Left colon (tissue), 2 donors: Measurements from ENCODE around the gene GALNT7. TPM values are rescaled to one million over a fixed set of nuclear protein-coding genes. Genes with fewer than 3 reads are reported as not detected.
A peak's percentile ranks its signal among the peaks of the same experiment; 100 is the strongest.

Experiments used
- ATAC-seq: fragments of 200-7000 bp; cut with Tn5 transposase; one replicate; pipeline ENCODE4 v1.9.1; 2020; ENCODE audit warnings: mild to moderate bottlenecking, moderate library complexity
- DNase-seq, 2 donors: peaks; one replicate each; pipeline ENCODE4 v3.0.0-alpha.2; 2020
- intact Hi-C, 2 donors: fragments of 100-400 bp; cut with DNase I in 1 of 2; cut with micrococcal nuclease in 1 of 2; formaldehyde crosslinking; loops; one replicate each; pipeline versions ENCODE4 v1.11.2 to v1.14.0; 2022; cut with DNase I, micrococcal nuclease
- total RNA-seq, 2 donors: library from RNA; stranded (reverse); fragmentation: NEBNext Ultra II Directional; extraction: Animal tissue kit (Norgen Biotek cat#: 25700); gene quantifications; one replicate each; pipeline ENCODE4 v1.2.1, GENCODE V29; 2021
- donor health status: DM: no; HTN: no; CAD: no.
- donor health status: DM: yes; HTN: yes; CAD: no.

Gene GALNT7
- total RNA-seq, 2 donors from 2014 or later = 138 to 143 TPM

DNA sequence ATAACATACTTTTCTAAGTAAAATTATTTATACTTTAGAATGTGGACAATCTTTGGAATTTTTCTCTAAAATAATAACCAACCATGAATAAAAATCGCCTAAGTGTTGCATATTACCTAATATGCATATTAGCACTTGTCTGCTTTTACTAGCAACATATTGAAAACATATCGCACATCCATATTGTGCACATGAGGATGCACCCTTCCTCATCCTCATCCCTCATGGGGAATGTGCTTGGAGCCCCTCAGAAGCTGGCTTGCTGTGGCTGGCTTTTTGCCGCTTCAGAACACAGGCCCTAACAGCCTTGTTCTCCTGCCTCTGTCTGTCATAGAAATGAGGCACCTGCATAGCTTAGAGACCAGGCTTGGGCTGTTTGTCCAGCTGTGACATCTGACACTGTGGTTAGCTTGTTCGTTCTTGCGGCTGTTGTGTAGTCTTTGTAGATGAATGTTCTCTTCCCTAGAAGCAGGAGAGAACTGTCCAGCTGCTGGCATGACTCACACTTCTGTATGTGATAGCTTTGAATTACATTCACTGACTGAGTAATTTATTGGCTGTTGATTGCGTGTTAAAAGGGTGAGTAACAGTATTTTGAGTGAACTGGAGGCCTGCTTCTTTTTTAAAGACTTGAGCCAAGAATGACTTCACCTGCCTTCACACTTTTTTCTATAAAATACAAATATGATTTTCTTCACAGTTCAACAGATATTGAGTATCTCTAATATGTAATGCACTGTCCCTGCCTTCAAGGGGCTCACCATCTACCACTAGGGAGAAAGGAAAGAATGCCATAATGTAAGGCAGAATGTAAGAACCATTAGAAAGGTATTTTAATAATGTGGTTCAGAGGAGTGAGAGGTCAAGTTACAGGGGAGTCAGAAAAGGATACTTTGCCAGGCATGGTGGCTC lies 83.7 kb downstream of the GALNT7 start:
- intact Hi-C loops = no loop called here
- ATAC-seq = peak; percentile 96
- DNase-seq = peak; percentile 20 to 48

DNA sequence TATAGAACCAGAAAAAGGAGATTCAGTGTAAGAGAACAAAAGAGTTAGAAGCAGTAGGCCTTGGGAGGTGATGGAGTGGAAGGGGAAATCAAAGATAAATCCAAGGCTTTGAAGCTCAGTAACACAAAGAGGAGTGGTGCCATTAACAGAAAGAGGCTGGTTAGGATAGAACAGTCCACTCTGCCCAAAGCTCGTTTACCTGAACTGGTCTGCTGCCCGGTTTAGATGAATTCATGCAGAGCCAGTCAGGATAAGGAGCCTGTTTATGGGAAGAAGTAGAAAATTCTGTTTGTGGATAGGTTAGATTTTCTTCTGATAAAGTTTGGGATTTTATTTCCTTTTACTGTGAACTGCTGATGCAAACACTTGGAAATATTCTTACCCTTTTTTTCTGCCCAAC lies 85.0 kb downstream of the GALNT7 start:
- intact Hi-C loops = no loop called here
- no peak for ATAC-seq
- DNase-seq = no peak

DNA sequence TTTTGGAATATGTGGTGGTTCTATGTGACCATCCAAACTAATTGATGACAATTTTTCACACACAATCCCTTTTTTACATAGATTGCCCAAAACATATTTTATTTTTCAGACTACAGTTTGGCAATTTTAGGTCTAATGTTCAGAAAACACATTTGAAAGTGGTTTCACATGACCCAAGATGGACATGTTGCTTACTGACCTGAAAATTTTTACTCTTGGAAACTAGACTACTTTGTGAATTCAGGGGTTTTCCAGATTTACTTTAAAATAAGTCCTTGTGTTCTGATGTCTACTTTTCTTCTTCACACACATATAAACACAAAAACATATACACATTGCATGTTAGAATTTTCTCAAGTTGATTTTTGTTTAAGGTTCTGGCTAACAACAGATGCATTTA lies 86.0 kb downstream of the GALNT7 start:
- ATAC-seq = no peak
- intact Hi-C loops = loop anchor here in 1 of 2 donors (5.0 kb wide), 1 partner anchor 227 kb away; no protein-coding TSS in a partner anchor
- DNase-seq = no peak

DNA sequence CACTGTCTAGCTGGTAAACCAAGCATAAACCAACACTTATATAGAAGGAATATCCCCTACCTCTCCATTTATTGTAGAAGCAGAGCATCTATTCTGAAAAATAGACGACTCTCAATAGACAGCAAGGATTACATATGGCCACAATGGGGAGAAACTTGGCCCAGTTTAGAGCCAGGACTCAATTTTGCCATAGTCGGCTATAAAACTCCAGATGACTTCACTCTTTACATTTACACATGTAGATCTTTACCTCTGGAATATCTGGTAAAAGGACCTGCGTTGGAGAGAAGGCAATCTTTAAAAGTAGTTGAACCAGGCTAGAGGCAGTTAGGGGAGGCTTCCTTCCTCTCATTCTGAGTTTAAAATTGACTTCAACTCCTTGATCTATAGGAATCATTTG lies 88.2 kb downstream of the GALNT7 start:
- DNase-seq (no peak), ATAC-seq (no peak)
- intact Hi-C loops = loop anchor here in 1 of 2 donors (5.0 kb wide), 1 partner anchor 230 kb away; no protein-coding TSS in a partner anchor

DNA sequence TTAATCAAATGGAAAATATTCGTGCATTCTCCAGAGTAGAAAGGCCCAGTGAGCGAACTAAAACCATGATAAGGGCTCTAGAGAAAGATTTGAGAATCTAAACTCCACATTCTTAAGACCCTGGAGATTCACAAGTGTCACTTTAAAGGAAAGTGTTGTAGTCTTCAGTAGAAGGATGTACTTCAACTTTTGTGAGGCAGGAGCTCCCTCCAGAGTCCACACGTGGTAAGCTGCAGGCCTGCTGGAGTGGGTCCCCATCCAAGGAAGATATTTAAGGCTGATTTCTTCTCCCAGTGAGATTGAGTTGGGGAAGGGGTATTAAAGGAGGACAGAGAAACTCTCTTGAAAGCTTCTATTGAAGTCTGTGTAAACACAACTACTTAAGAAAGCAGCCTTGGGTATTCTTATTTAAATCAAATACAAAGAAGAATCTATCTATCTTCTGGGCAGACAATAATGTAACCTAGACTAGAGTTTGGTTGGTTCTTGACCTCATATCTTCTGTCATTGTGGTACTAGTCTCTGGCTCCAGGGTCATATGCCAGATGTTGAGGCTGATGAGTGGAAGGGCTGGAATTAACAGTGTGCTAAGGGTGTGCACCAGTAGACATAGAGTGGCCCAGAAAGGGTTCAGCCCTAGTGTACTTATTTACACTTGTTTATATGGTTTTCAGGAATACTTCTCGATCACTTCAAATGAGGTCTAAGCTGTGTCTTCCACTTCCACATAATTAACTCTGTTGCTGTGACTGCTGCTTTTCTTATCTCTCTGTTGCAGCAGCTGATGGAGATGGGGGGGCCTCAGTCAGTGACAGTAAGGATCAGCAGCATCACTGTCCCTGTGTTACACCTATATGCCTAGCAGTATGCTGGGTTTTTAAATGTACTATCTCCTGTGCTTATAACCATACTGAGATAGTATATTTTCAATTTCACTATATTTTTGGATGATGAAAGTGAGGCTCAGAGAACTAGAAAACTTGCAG lies 89.4 kb downstream of the GALNT7 start:
- peak; percentile 52 to 59 for DNase-seq
- peak; percentile 85 for ATAC-seq
- intact Hi-C loops = loop anchor here in 1 of 2 donors (5.0 kb wide), 1 partner anchor 231 kb away; no protein-coding TSS in a partner anchor

DNA sequence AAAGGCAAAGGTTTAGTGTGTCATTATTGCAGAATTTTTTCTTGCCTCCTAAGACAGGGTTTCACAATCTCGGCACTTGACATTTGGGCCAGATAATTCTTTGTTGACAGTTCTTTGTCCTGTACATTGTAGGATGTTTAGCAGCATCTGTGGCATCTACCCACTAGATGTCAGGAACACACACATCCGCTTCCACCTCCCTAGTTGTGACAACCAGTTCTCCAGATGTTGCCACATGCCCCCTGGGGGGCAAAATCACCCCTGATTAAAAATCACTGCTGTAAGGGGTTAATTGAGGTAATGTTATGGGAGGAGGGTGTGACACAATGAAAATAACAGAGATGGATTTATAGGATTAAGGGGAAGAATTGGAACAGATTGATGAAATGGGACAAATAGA lies 90.3 kb downstream of the GALNT7 start:
- intact Hi-C loops = loop anchor here in 1 of 2 donors (5.0 kb wide), 1 partner anchor 232 kb away; no protein-coding TSS in a partner anchor
- DNase-seq = no peak
- no peak for ATAC-seq

DNA sequence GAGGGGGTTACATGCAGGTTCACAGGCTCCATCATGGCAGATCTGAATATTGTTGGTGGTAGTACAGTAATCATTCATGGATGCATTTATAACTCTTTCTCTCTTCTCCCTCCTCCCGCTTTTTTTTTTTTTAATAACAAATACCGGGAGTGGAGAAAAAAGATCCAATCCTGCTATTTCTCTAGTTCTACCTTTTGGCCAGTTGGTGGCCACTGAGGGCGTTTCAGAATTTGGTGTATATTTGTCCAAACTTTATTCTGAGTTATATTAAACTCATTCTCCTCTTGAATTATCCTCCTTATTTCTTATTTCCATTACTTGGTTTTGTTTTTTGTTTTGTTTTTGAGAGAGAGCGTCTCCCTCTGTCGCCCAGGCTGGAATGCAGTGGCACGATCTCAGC lies 90.7 kb downstream of the GALNT7 start:
- DNase-seq (no peak), ATAC-seq (no peak)
- intact Hi-C loops = loop anchor here in 1 of 2 donors (5.0 kb wide), 1 partner anchor 232 kb away; no protein-coding TSS in a partner anchor

DNA sequence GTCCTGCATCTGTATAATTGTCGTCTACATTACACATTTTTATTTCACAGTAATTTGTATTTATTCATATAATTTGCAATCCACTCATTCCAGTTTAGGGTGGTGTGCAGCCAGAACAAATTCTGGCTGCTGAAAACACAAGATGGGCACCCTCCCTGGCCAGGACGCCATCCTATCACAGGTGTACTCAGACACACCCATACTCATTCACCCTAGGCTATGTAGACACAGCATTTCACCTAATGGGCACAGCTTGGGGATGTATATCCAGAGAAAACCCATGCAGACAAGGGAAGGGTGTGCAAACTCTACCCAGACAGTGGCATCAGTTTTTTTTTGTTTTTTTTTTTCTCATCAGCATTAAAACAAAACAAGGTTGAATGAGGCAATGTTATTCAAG lies 92.4 kb downstream of the GALNT7 start:
- ATAC-seq (peak; percentile 79), DNase-seq (no peak)
- intact Hi-C loops = no loop called here

DNA sequence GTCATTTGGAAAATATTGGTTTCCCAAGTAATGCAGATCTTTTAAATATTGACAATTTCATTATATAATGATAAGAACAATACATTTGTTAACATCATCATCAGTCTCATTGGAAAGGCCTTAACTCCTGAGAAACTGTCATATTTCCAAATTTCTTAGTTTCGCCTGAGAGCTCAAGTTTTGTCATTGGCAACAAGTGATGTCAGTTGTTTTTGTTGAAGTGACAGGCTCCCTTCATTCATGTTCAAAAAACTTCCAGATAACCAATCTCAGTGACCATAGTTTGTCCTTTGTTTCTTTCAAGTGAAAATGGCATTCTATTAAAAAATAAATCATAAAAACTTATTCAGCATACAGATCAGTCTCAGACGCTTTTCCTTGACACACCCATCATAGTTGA lies 93.8 kb downstream of the GALNT7 start:
- DNase-seq = no peak
- intact Hi-C loops = no loop called here
- no peak for ATAC-seq

DNA sequence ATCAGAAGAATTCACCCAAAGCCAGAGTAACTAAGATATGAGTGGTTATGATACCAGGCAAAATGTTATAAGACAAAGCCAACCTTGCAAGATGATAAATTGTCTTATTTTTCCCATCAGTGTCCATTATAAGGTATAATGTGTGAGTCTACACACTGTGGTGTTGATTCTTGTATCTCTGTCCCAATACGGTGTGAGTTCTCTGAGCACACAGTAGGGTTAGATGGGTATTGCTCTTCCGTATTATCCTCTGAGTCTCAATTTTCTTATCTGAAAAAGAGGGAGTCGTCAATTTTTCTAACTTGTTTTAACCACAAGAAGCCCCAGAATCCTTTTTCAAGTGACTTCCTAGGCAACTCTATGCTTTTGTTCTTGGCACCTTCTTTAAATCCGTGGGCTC lies 95.6 kb downstream of the GALNT7 start:
- ATAC-seq = no peak
- intact Hi-C loops = no loop called here

DNA sequence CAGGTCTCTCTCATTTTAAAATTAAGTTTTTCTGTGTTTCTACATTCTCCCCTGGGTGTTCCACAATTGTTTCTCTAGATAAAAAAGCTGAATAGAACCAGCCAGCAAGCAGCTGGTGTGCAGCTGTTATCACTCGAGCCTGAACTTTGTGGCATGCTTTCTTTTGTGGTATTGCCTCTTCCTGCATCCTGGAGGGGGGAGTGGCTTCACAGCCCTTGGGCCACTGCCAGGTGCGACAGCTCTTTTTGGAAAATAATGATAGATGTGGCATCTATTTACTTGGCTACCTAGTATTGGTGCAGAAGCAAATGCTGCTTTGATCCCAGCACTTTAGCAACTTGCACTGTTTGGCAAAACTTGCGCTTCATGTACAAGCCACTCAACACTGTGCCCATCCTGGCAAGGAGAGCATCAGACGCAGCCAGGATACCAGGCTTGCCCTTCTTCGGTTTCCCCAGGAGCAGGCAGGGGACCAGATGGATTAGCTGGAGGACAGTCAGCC lies 96.1 kb downstream of the GALNT7 start:
- intact Hi-C loops = no loop called here

More for the DNA sequence above, 95.6 kb downstream of the GALNT7 start:
- DNase-seq = no peak

DNA sequence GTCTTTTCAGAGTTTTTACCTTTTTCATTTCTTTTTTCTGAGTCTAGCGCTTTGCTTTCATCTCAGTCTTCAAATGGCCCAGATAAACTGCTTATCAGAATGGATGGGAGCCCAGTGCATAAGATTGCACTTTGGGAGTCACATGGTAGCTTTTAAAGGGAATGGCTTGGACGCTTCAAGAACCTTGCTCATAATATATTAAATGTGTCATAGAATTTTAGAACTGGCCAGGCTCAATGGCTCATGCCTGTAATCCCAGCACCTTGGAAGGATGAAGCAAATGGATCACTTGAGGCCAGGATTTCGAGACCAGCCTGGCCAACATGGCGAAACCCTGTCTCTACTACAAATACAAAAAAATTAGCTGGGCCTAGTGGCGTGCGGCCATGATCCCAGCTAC lies 97.1 kb downstream of the GALNT7 start:
- intact Hi-C loops = no loop called here
- DNase-seq (no peak), ATAC-seq (no peak)

More for the DNA sequence above, 96.1 kb downstream of the GALNT7 start:
- peak in 1 of 2 donors; percentile 63 for DNase-seq
- ATAC-seq = peak; percentile 67

DNA sequence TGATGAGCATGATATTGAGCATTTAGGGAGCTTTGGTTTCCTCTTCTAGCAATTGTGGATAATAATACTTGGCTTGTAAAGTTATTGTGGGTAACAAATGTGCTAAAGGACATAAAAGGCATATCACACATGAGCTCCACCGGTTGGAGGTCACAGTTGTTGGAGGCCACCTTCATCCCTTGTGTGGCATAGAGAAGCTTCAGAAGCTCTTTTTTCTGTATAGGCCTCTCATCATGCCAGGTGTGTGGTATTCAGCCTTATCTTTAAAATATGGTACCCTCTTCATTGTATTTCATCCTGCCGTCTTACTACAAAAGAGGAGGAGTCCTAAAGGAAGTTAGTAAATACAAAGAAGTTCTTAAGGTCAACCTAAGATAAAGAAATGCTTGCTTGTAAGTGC lies 99.1 kb downstream of the GALNT7 start:
- intact Hi-C loops = no loop called here
- no peak for ATAC-seq

DNA sequence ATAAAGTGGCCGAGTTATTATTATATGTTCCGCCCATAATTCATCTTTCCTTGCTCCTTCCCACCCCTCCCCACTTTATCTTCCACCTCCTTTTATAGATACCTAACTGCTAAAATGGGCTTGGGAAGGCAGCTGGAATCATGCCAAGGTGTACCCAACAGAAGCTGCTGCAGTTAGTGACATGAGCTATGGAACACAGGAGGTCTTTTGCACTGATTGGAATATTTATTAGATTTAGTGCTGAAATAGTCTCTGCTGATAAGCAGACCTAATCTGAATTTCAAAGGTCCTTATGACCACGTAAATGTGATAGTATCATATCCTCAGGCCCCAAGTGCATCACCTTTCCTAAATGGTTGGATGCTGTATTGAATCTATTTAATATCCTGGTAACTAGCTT lies 100.7 kb downstream of the GALNT7 start:
- ATAC-seq = no peak
- intact Hi-C loops = no loop called here
- DNase-seq = no peak

More for the DNA sequence above, 99.1 kb downstream of the GALNT7 start:
- DNase-seq = no peak

DNA sequence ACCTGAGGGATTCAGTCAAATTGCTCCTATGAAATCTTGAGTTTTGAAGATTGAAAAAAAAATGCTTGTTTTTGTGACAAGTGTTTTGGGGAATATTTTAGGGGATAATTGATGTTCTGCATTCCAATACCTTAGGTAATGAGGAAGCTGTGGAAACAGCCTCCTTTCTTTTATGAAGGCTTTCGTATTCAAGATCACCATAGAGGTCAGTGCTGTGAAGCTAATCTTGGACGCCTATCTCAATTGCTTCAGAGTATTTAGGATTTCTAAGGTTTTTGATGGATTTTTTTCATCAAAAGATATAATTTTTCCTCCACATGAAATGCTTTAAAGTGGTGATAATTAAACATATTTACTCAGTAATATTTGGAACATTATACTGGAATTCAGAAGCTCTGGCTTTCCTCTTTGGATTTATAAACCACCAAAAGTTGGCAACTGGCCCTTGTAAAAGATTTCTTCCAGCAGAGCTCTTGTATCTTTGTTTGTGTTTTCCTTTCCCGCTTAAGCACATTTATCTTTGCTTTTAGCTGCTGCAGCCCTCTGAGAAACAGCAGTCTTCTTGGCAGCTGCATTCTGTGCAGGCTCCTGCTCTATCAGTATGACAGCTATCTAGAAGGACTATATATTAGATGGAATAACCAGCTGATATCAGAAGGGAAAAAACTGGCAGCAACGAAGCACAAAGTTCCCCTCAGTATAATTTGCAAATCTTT lies 101.9 kb downstream of the GALNT7 start:
- no peak for DNase-seq
- no peak for ATAC-seq
- intact Hi-C loops = no loop called here

DNA sequence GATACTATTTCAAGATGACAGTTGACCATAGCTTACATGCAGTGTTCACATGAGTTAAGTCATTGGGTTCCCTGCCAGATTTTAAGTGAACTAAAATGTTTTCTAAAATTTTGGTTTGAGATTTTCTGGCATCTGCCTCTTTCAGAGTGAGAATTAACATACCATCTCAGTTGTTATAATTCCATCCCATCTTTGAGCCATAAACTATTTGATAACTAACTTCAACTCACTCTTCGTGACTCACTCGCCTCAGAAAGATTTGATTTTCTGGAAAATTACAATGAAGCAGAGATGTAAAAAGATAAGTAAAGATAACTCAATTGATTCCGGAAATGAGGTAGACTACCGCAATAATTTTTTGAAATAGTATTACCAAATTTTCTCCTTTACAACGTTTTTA lies 103.7 kb downstream of the GALNT7 start:
- ATAC-seq (no peak), DNase-seq (no peak)
- intact Hi-C loops = no loop called here

DNA sequence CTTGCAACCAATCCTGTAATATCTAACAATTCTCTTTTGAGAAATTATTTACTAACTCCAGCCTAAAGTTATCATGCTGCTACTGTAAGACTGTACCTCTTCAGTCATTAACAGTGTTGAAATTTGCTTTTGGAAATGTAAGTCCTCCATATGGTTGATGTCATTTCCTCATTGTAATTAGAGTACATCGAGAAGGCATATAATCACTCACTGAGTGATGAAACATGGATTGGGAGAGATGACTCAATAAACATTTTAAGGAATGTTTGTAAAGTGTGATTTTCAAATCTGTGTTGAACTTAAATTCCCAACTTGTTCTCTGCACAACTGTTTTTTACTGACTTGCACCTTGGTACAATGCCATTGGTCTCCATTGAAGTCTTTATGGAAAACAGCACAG lies 104.4 kb downstream of the GALNT7 start:
- DNase-seq (no peak), ATAC-seq (no peak)
- intact Hi-C loops = no loop called here

DNA sequence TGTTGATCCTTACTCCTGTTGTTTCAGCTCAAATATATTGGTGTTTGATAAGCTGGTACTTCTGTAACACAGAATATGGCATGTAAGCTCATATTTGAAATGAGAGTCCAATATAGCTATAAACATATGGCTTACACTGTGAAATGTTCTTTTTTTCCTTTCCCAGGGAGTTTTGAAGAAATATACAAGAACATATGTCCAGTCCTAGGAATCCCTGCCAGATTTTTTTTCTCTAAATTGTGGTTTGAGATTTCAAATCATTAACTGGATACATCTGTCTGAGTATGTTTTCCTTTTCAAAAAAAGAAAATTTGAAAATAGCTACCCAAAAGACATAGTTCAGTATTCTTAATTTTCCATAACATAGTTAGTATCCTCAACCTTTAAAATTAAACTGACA lies 105.3 kb downstream of the GALNT7 start:
- intact Hi-C loops = no loop called here
- DNase-seq (no peak), ATAC-seq (no peak)
